Gastroesophageal sphincter (tissue), 4 donors: ENCODE data around the gene PHF2. TPM values are rescaled to one million over a fixed set of nuclear protein-coding genes. Genes with fewer than 3 reads are reported as not detected.

Experiments
- ATAC-seq: fragments of 150-250 bp; one replicate; pipeline ENCODE4 v1.9.1; 2016; ENCODE audit warnings: mild to moderate bottlenecking, moderate library complexity
- H3K27ac ChIP-seq, 4 donors: fragments of 200-600 bp; sonication (generic) in 3 of 4; 1 replicate in 3 of 4; 2 replicates in 1 of 4; pipeline ENCODE4 v1.5.1; 2016 to 2019
- H3K27me3 ChIP-seq: fragments of 200-600 bp; sonication (generic); one replicate; pipeline ENCODE4 v1.5.1; 2019
- H3K36me3 ChIP-seq, 2 donors: fragments of 200-600 bp; sonication (generic); one replicate each; pipeline ENCODE4 v1.5.1; 2019; ENCODE audit warnings: control low read depth in 1 of 2
- H3K4me1 ChIP-seq, 3 donors: fragments of 200-600 bp; sonication (generic); 1 replicate in 2 of 3; 2 replicates in 1 of 3; pipeline ENCODE4 v1.5.1; 2016 to 2019; ENCODE audit warnings: control low read depth in 2 of 3
- H3K4me3 ChIP-seq, 2 donors: fragments of 200-600 bp; sonication (generic); one replicate each; pipeline ENCODE4 v1.5.1; 2019; ENCODE audit warnings: mild to moderate bottlenecking in 1 of 2, moderate library complexity in 1 of 2
- H3K9me3 ChIP-seq, 3 donors: fragments of 200-600 bp; sonication (generic); one replicate each; pipeline ENCODE4 v1.5.1; 2017 to 2019; ENCODE audit warnings: control low read depth in 2 of 3
- EP300 ChIP-seq: sonication (generic); formaldehyde crosslinking; IDR thresholded peaks from one replicate; pipeline ENCODE4 v1.6.1; 2017; ENCODE audit warnings: antibody characterized with exemption, mild to moderate bottlenecking
- POLR2A ChIP-seq, 2 donors: fragments of 450-650 bp; IDR thresholded peaks; one replicate each; pipeline ENCODE4 v1.6.1; 2017; ENCODE audit warnings: antibody characterized with exemption in 2 of 2, mild to moderate bottlenecking in 2 of 2, moderate library complexity in 1 of 2
- POLR2AphosphoS5 ChIP-seq: sonication (generic); formaldehyde crosslinking; IDR thresholded peaks from one replicate; pipeline ENCODE4 v1.6.1; 2017; ENCODE audit warnings: antibody characterized with exemption
- WGBS, 2 donors: methylation state at CpG; one replicate each; pipeline ENCODE4 v1.1.5; 2018; ENCODE audit warnings: low coverage in 1 of 2; 5-methylcytosine and 5-hydroxymethylcytosine counted together
- total RNA-seq, 4 donors: library from RNA; depleted of rRNA; stranded (reverse); fragments of >200 nt; gene quantifications; one replicate each; pipeline ENCODE4 v1.1.0, GENCODE V29; 2016
- TF ChIP-seq, protein P1 (sequence below), 4 experiments: fragments of 200-600 bp in 2 of 4; fragments of 450-650 bp in 2 of 4; sonication (generic) in 1 of 4; IDR thresholded peaks; one replicate each; pipeline ENCODE4 v1.5.1; 2017 to 2019; ENCODE audit warnings: antibody characterized with exemption in 4 of 4, mild to moderate bottlenecking in 2 of 4, moderate library complexity in 2 of 4

PHF2 gene
- total RNA-seq, 4 donors from 2014 or later: 37.2 to 51.2 (median 39.2) TPM

DNA sequence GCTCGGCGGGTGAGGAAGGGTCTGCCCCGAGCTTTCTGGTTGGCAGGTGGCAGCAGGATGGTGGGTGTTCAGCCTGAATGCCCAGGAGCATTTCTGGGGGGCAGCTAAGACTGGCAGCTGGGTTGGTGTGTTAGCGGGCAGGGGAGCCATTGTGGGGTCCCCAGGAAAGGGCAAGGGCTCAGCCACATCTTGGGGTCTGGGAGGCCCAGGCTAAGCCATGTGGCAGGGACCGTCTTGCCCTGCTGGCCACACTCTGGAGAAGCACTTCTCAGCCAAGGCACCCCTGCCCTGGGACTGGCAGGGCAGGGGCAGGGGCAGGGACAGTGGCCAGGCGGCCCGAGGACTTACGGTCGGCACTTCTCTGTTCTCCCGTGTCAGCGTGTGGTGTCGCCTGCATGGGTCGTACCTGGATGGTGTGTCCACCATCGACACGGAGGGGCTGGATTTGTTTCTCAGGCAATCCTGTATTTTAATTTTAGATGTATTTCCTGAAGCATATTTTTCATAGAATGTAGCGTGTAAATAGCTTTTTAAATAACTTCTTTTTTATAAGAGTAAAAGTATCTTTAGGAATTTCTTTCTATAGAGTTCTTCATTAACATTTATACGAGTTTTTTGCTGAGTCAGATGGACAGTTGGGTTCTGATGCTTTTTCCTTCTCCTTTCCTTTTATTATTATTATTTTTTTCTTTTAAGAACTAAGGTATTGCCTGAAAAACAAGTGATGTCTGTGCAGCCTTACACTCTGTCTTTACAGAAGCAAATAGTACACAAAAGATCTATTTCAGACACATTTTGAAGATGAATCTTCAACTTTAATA lies 102.0 kb downstream of the PHF2 start:
- Histone ChIP-seq H3K4me3 (no peak overlapping the region), H3K27me3 (no peaks in the 10 kb centered on the region), H3K27ac (no peak overlapping the region), H3K4me1 (peaks cover 0 to 10% (median 0%) of the 10 kb centered on the region in 3 donors), H3K36me3 (peaks cover 0 to 56% of the 10 kb centered on the region in 2 donors), H3K9me3 (no peaks in the 10 kb centered on the region)
- ATAC-seq: no peak
- TF ChIP-seq POLR2A (IDR thresholded peaks at IDR 0.05) (no peak), POLR2AphosphoS5 (no peak), EP300 (no peak)
- TF ChIP-seq, protein P1, sequence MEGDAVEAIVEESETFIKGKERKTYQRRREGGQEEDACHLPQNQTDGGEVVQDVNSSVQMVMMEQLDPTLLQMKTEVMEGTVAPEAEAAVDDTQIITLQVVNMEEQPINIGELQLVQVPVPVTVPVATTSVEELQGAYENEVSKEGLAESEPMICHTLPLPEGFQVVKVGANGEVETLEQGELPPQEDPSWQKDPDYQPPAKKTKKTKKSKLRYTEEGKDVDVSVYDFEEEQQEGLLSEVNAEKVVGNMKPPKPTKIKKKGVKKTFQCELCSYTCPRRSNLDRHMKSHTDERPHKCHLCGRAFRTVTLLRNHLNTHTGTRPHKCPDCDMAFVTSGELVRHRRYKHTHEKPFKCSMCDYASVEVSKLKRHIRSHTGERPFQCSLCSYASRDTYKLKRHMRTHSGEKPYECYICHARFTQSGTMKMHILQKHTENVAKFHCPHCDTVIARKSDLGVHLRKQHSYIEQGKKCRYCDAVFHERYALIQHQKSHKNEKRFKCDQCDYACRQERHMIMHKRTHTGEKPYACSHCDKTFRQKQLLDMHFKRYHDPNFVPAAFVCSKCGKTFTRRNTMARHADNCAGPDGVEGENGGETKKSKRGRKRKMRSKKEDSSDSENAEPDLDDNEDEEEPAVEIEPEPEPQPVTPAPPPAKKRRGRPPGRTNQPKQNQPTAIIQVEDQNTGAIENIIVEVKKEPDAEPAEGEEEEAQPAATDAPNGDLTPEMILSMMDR (IDR thresholded peaks at IDR 0.05): no peak
- whole genome bisulfite sequencing, 2 donors: 76 to 85% methylated on average over 10 to 14 of the region's 17 CpGs

GRCh38 chr9:93679536-93680442 lies 103.4 kb downstream of the PHF2 start:
- no peak for TF ChIP-seq EP300
- TF ChIP-seq POLR2AphosphoS5: no peak
- TF ChIP-seq, protein P1 (IDR thresholded peaks at IDR 0.05): no peak
- TF ChIP-seq POLR2A (IDR thresholded peaks at IDR 0.05): no peak
- 53 to 71% methylated on average over 6 to 8 of the region's 18 CpGs for WGBS, 2 donors

DNA sequence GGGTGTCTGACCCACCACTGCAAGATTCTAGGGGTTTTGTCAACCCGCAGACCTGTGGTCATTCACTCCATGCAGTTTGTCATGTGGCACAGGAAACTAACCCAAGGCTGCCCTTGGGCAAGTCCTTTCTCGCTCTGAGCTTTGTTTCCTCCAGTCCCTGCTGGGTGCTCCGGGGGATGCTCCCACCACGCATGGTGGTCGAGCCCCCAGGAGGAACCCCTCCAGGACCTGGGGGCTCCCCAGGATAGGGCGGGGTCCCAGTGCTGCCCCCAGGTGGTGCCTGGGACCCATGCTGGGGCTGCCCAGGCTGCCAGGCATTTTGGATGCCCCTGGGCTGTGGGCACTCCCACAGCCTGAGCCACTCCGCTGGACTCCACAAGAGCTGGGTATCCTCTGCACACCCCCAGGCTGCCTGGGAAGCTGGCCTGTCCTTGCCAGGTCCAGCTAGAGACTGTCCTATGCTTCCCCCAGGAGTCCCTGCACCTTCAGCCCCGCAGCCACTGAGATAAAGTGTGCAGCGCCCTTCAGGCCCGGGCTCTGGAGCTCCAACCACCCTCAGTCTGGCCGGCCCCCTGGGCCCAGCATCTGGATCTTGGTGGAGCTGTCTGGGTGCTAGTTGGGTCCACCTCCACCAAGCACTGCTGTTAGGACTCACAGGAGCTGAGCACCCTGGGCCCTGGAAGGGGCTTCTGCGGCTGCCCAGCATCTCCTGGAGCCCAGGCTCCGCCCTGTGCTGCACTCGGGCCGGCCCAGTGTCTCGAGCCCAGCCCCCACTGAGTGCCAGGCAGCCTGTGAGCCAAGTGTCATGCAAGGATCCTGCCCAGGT lies 104.3 kb downstream of the PHF2 start:
- no peak for ATAC-seq
- no CpG with 5 or more reads among the region's 16 CpGs for WGBS, 2 donors
- TF ChIP-seq POLR2AphosphoS5: no peak
- H3K4me3 ChIP-seq: no peak overlapping the region
- no peak overlapping the region for H3K27ac ChIP-seq
- H3K9me3 ChIP-seq: no peaks in the 10 kb centered on the region
- H3K27me3 ChIP-seq: no peaks in the 10 kb centered on the region
- peaks cover 0 to 33% of the 10 kb centered on the region in 2 donors for H3K36me3 ChIP-seq
- H3K4me1 ChIP-seq: peaks cover 0 to 10% (median 0%) of the 10 kb centered on the region in 3 donors

More at GRCh38 chr9:93679536-93680442, 103.4 kb downstream of the PHF2 start:
- Histone ChIP-seq H3K27ac (no peak overlapping the region), H3K9me3 (no peaks in the 10 kb centered on the region), H3K4me1 (peaks cover 0 to 10% (median 0%) of the 10 kb centered on the region in 3 donors), H3K4me3 (no peak overlapping the region), H3K27me3 (no peaks in the 10 kb centered on the region), H3K36me3 (peaks cover 0 to 42% of the 10 kb centered on the region in 2 donors)
- no peak for ATAC-seq

GRCh38 chr9:93681269-93682154 lies 105.1 kb downstream of the PHF2 start:
- TF ChIP-seq POLR2AphosphoS5 (no peak), EP300 (no peak), POLR2A (IDR thresholded peaks at IDR 0.05) (no peak)
- TF ChIP-seq, protein P1 (IDR thresholded peaks at IDR 0.05): no peak
- Histone ChIP-seq H3K4me1 (peaks cover 0 to 10% (median 0%) of the 10 kb centered on the region in 3 donors), H3K27me3 (no peaks in the 10 kb centered on the region), H3K27ac (no peak overlapping the region), H3K36me3 (peaks cover 0 to 25% of the 10 kb centered on the region in 2 donors), H3K4me3 (no peak overlapping the region), H3K9me3 (no peaks in the 10 kb centered on the region)
- no peak for ATAC-seq
- 0 to 33% methylated on average over 1 to 3 of the region's 25 CpGs for WGBS, 2 donors
